HG03520 (cell line): Measurements from ENCODE around the gene TNFRSF18.

Experiments
- ATAC-seq: cut with Tn5 transposase; IDR thresholded peaks from one replicate; pipeline ENCODE4 v1.9.1; 2021; ENCODE audit warnings: mild to moderate bottlenecking, moderate library complexity; ENCODE audit not compliant: unreplicated experiment

The TNFRSF18 gene

DNA sequence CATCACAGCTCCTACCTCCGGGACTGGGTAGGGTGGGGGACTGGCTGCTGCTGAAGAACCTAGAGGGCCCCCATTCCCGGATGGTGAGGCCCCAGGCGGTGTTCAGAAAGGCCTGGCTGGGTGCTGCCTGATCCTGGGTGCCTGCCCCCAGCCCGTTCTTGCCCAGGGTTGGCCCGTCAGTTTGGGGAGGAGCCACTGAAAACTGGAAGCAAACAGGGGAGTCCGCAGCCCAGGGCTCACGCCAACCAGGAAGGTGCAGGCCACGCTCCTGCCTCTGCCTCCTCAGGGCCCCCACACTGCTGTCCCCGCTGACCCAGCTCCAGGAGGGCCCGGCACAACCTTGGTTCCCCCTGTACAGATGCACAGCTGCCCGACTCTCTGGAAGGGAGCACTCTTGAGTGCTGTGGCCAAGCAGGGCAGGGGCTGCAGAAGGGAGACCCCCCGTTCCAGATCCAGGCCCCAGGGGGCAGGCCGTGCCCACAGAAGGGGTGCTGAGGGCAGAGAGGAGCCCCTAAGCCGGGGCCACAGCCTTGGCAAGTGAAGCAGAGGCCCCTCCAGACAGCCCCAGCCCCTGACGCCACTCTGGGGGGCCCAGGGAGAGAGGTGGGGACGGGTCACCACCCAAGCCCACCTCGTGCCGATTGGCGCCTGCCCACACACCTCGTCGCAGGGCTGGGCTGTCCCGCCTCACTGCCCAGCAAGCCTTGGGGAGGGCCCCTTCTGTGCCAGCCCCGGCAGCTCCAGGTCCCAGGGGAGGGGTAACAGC lies 34.6 kb upstream of the TNFRSF18 start:
- ATAC-seq, result no peak

DNA sequence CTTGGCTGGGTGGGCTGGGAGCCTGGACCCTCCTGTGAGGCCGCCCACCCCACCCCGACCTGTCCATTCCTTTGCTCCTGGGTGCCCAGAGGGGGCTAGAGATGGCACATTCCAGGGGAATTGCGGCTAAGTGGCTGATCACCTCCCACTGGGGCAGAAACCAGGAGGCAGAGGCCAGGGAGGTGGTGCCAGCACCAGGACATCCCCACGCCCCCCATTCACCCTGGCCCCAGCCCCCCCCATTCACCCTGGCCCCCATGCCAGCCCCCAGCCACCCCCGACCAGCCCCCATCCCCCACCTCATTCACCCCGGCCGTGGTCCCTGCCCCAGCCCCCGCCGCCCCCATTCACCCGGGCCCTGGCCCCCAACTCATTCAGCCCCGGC lies 33.9 kb upstream of the TNFRSF18 start:
- no peak for ATAC-seq

DNA sequence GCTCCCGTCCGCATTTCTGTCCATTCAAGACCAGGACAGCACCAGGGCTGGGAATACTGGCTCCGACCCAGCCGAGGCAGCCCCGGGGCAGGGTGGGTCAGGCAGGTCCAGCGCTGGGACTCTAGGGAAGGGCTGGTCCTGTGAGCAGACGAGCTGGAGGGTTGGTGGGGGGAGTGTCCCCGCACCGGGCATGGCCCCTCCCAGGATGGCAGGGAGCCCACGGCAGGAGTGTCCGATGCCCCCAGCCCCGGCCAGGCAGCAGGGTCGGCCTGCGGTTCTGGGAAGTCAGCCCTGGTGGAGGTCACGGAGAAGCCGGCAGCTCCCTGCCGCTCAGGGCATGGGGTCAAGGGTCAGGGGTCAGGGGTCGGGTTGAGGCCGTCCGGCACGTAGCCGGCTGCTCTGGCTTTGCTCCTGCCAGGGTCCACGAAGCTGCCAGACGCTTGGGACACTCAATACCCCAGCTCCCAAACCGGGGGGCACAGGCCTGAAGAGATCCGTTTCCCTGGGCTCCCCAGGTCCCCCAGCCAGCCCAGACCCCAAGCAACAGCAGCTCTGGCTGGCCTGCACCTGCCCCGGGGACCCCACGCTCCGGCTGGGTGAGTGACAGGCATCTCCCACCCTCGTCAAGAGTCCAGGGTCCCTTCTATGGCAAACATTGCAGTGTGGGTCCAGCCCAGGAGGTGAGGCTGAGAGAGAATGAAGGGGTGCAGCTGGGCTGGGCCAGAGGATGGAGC lies 33.4 kb upstream of the TNFRSF18 start:
- no peak for ATAC-seq

DNA sequence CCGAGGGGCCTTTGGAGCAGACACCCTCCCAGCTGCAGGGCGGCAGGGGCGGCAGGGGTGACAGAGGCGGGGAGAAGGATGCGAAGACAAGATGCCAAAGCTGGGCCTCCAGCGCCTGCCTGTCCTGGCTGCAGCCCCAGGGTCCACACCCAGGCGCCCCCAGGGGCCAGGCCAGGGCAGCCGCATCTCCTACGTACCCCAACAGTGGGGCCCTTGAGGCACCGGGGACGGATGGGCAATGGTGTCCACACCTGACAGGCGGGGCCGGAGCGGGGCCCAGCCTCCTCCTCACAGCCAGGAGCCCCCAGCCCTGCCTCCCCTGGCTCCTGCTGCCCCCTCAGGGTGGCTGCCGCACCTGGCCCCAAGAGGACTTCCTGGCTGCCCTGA lies 32.8 kb upstream of the TNFRSF18 start:
- ATAC-seq, result no peak

DNA sequence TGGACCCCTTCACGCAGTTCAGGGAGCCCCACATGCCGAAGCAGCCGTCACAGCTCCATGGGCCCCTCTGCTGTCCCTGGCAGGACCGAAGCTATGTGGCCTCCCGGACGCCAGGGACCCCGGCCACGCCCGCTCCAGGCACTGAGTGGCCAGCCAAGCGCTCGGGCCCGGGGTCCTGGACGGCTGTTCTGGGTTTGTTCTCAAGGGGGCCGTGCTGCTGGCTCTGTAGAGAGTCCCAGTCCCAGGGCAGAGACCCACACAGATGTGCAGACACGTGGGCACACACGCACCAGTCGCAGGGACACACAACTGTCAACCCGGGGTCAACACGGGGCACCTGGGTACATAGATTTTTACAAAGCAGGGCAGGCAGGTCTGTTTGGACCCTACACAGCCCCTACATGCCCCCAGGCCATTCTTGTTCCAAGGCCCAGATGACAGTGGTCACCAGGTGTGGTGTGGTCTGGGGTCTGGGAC lies 32.3 kb upstream of the TNFRSF18 start:
- ATAC-seq, result no peak

DNA sequence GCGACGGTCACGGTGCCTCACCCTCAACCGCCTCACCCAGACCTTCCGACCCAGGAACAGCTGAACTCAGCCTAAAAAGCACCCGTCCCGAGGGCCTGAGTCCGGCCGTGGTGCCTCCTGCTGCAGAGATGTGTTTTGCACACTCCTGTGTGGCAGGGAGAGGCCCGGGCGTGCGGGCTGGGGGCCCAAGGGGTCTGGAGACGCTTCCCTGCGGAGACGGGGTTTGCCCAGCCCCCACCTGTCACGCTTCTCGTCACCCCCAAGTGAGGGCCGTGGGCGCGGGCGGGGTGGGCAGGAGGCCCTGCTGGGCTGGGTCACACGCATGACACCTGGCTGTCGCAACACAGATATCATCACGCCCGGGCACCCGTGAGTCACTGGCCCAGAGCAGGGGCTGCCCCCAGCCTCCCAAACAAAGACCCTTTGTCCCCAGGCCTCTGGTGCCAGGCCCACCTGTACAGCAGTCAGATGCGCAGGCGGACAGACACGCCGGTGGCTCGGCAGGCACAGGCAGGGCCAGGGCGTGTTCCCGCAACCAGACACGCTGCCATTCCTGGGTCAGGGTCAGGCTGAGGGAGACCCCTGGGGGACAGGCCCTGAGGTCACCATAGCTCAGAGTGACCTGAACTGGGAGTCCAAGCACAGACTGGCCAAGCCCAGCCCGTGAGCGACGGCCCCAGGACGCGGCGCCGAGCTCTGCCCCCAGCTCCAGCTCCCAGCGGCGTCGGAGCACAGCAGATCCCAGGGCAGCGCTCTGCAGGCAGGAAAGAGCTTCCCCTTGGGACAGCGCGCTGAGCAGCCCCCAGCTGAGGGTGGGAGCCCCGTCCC lies 31.7 kb upstream of the TNFRSF18 start:
- ATAC-seq, result no peak

DNA sequence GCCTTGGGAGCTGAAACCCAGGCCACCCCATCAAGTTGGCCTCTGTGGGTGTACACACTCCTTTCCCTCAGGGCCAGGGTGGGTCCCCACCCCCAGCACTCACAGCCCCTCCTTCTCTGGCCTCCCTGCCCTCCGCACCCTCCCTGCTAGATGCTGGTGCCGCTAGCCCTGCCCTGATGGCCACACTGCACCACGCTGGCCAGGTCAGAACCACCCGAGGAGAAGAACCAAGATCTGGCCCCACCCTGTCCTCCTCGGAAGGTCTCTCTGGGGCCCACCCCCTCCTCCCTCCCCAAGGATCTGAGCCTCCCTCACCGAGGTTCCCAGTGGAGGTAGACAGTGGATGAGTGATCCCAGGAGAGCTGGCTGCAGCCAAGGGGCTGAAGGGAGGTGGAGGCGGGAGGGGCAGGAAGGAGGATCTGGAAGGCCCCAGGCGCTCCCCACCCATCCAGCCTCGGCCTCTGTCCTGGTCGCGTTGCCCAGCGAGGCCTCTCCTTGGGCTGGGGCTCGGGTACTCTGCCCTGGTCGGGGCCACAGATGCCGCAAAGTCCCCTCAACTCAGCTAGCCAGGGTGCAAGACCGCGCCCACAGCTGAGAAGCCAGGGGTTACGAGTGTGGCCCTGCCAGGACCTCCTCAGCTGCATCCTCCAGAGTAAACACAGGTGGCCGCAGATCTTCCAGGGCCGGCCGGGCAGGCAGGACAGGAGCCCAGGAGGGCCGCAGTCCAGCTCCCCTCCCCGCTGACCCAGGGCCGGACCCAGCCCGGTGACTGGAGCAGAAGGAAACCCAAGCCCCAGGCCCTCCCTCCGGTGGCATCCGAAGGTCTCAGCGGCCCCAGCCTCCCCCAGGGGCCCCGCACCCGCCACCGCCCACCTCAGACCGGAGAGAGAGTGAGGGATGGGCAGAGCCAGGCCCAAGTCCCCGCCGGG lies 30.8 kb upstream of the TNFRSF18 start:
- no peak for ATAC-seq

DNA sequence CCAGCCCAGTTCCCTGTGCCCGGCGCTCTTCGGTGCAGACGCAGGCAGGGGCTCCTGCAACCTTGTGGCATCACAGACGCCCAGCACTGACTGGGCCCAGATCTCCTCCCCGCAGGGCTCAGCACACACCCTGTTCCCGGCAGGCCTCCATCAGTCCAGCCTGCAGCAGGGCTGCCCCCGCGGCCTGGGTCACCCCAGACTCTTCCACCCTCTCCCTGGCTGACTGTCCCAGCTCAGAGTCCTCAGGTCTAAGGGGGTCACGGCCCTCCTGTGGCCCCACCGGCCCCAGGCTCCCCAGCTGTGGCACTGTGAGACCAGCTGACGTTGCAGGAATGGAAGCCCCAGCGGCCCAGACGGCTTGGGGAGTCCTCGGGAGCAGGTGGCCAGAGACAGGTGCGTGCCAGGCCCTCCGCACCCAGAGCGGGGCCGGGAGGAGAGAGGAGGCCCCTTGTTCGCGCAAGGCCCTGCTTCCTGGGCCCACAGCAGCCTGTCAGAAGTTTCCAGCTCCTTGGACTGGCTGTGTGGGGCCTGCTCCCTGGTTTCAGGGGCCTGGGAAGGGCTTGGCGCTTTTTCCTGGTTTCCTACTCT lies 29.9 kb upstream of the TNFRSF18 start:
- ATAC-seq, result no peak

DNA sequence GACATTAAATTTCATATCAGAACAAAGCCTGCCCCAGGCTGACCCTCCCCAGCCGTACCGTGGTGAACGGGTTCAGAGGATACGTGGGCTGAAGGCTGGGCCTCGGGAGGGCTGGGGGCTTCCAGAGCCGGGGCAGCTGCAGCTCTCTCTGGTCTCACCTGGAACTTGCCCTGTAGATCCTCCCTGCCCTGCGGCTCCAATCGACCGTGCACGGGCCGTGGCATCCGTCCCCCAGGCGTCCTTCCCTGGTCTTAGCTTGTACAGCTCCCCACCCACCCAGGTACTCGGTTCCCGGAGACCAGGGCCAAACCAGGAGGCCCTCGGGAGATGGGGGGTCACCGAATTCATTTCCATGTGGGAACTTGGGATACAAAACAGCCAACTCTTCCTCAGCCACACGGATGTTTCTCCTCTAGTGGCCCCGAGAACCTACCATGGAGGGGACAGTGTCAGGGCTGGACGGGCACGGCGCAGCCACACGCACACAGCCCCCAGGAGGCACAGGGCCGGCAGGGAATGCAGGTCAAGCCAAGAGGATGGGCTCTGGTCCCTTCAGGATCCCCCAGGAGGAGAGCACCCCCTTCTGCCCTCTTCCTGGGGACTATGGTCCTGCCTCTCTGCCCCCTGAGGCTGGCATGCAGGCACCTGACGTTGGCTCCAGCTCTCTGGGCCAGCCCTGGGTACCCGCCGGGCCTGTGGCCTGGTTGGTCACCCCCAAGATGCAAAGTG lies 28.8 kb upstream of the TNFRSF18 start:
- ATAC-seq, result no peak

DNA sequence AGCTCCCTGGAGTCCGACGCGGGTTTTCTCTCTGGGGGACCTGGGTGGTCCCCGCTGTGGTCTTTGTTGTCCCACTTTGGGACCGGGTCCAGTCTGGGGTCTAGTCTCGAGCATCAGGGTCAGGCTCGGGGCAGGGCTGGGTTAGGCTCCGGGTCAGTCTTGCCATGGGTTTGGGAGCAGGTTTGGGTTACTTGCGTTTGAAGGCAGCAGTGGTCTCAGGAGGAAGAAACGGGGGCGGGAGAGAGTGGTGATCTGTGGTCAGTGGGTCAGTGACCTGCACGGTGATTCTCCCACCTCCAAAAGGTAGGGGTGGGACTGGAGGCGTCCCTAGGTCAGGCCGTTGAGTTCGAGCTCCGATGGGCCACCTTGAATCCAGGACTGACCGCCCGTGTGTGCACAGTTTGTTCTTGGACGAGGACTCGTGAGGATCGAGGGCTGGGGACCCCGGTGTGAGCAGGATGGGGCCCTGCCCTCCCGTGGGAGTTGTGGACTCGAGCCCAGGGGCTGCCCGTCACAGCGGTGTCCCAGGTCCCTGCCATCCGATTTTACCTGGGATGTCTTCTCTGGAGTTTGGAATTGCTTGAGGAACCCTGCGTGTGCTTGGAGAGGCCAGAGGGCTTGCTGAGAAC lies 27.9 kb upstream of the TNFRSF18 start:
- no peak for ATAC-seq

DNA sequence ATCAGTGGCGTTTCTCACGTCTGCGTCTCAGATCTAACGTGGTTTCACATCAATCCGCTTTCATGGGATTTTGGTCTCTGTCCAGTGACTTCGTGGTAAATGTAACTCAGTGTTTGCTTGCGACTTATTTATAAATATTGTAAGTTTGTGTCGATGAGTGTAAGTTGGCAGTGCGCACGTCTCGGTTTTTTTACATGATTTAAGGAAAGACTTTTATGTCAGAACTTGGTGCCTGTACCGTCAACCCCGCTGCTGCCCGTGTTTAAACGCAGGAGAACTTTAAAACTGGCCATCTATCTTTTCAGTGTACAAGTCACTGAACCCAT lies 27.1 kb upstream of the TNFRSF18 start:
- no peak for ATAC-seq

DNA sequence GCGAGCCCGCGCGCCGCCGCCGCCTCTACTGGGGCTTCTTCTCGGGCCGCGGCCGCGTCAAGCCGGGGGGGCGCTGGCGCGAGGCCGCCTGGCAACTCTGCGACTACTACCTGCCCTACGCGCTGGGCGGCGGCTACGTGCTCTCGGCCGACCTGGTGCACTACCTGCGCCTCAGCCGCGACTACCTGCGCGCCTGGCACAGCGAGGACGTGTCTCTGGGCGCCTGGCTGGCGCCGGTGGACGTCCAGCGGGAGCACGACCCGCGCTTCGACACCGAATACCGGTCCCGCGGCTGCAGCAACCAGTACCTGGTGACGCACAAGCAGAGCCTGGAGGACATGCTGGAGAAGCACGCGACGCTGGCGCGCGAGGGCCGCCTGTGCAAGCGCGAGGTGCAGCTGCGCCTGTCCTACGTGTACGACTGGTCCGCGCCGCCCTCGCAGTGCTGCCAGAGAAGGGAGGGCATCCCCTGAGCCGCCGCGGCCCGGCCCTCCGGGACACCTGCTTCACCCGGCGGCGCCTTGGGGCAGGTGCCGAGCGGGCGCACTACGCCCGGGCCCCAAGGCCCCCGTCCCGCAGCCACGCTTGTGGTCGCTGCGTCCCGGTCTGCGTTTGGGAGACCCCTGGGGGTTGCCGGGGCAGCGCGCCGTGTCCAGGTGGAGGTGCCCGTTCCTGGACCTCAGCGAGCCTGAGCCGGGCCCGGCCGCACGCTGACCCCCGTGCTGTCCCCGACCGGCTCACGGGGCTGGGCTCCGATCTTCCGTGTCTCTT lies 26.6 kb upstream of the TNFRSF18 start:
- ATAC-seq, result no peak

DNA sequence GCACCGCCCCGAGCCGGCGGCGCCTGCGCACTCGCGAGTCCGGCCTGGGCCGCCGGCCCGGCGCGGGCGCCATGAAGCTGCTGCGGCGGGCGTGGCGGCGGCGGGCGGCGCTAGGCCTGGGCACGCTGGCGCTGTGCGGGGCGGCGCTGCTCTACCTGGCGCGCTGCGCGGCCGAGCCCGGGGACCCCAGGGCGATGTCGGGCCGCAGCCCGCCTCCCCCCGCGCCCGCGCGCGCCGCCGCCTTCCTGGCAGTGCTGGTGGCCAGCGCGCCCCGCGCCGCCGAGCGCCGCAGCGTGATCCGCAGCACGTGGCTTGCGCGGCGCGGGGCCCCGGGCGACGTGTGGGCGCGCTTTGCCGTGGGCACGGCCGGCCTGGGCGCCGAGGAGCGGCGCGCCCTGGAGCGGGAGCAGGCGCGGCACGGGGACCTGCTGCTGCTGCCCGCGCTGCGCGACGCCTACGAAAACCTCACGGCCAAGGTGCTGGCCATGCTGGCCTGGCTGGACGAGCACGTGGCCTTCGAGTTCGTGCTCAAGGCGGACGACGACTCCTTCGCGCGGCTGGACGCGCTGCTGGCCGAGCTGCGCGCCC lies 25.9 kb upstream of the TNFRSF18 start, which contains the start of gene B3GALT6:
Gene B3GALT6 (plus strand): TSS at position 30 of the 588 bp plus-strand sequence. CDS start 42 bp downstream, at position 72.
- no peak for ATAC-seq

DNA sequence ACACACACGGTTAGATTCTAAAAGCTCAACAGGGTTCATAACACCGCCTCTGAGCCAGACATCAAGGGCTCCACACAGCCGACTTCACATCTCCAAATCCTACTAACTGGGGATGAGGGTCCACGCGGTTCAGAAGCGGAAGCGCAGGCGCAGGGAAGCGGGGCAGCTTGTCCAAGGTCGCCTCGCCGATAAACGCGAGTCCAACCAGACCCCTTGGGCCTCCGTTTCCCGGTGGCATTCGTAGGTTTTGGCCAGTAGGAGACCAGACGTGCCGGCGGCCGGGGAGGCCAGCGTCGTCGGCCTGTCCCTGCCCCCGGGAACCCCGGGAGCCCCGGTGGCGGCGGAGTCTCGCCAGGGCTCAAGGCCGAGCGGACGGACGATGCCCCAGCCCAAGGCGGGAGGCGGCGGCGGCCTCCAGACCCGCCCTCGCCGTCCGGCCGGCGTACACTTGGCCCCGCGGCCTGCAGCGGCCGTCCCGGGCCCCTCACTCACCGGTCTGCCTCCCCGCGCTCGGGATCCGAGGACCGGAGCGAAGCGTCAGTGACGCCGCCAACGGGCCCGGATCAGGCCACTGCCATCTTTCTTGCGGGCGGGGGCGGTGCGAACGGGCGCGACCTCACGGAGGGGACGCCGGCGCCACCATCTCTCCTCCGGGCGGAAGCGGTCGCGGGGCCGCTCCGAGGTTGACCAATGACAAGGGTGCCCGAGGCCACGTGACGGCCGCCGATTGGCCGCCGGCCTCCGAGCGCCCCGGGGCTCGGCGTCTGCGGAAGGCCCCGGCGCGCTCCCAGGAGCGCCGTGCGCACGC lies 25.2 kb upstream of the TNFRSF18 start, which contains the start of gene SDF4:
Gene SDF4 (minus strand): TSS at position 602 of the 808 bp plus-strand sequence. CDS start 3,229 bp downstream, outside the sequence.
- peak; percentile 89 for ATAC-seq

DNA sequence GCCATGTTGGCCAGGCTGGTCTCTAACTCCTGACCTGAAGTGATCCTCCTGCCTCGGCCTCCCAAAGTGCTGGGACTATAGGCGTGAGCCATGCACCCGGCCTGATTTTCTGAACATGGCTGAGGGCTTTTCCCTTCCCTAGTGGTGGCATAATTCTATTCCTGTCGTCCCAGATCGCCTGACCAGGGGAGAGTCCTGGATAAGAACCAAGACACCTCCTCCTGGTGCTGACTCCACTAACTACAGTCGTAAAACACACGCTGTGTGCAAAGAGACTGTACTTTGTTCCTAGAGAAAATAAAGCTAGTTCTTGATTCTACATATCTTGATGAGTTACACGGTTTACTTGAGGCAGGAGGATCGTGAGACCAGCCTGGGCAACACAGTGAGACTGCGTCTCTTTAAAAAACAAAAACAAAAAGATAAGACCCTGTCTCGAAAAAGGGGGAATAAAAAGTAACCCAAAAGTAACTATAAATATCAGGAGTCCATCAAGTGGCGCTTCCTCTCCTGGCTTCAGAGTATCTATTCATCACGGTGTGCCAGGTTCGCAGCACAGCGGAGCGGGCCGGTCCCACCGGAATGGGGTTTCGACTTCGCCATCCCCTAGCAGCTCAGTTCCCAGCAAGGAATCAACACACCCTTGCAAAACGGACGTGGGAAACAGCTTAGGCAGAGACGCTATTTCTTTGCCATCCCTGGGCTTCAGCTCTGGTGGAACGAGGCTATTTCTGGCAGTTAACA lies 24.4 kb upstream of the TNFRSF18 start:
- ATAC-seq, result no peak

DNA sequence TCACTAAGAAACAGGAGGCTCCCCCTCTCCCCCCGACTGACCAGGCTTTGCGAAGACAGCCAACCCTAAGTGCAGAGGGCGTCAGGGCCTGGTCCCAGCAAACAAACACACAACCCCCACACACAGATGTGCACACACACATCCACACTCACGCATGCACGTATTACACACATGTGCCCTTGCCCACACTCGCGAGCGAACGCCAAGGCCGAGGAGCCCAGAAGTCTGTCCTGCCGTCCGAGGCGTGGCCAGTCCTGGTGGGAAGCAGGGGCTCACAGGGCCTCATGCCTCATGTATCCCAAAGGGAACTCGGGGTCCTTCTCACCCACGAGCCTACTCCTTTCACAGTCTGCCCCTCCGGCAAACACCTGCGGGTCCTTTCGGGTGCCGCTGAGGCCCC lies 23.4 kb upstream of the TNFRSF18 start:
- no peak for ATAC-seq
